GM19023 (cell line): ENCODE data around the gene CSH1.
"Not testable (repeated sequence)": the region's sequence is repeated elsewhere in the genome, so short reads cannot be mapped to it uniquely, and the experiment has no call there.

Source experiments
- ATAC-seq: cut with Tn5 transposase; IDR thresholded peaks from one replicate; pipeline ENCODE4 v1.9.1; 2021; ENCODE audit warnings: mild to moderate bottlenecking, moderate library complexity; ENCODE audit not compliant: unreplicated experiment

The CSH1 gene

DNA sequence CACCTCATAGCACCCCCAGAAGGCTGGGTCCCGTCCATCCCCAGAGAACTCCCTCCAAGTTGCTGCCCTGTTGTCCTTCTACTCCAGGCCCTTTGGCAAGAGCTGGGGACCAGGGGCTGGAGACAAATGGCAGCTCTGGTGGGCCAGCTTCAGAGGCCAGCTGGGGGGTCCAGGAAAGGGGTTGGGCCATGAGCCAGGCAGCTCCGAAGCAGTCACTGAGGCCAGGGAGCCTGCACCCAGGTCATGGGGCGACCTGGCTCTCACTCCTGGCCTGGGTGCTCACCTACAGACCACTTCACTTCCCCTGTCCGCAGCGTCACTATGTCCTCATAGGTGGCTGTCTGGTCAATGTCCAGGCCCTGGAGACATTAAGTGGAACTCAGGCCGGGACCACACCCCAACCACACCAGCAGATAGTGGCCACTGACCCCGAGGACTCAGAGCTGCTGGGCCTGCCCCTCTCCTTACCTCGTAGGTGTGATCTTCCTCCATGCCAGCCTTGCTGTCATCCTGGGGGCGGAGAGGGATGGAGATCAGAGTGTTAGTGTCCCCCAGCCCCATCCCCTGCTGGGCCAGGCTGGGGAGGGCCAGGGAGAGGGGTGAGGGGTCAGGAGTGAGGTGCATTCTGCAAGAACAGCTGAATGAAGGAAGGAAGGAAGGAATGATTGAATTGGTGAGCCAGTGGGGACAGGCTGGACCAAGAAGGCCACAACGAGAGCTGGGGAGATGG lies 32.8 kb upstream of the CSH1 start:
- no peak for ATAC-seq

DNA sequence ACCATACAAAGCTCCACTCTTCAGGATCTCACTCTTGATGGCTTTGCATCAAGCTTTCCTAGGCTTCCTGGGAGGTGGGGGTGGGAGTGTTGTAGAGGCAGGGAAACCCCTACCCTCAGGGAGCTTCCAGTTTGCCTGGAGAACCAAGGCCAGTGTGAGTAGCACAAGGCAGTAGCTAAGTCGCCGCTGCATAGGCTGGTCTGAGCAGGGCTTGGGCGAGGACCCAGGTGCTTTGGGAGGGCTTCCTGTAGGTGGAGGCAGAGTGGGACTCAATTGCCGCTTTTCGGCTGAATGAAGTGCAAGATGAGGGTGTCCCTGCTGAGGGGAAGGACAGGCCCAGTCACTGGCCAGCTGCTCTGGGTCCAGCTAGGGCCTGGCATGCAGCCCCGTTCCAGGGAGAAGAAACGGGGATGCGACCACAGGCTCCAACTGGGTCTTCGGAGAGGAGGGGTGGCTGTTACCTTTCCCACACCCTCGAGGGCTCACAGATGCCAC lies 31.8 kb upstream of the CSH1 start:
- ATAC-seq, result no peak

DNA sequence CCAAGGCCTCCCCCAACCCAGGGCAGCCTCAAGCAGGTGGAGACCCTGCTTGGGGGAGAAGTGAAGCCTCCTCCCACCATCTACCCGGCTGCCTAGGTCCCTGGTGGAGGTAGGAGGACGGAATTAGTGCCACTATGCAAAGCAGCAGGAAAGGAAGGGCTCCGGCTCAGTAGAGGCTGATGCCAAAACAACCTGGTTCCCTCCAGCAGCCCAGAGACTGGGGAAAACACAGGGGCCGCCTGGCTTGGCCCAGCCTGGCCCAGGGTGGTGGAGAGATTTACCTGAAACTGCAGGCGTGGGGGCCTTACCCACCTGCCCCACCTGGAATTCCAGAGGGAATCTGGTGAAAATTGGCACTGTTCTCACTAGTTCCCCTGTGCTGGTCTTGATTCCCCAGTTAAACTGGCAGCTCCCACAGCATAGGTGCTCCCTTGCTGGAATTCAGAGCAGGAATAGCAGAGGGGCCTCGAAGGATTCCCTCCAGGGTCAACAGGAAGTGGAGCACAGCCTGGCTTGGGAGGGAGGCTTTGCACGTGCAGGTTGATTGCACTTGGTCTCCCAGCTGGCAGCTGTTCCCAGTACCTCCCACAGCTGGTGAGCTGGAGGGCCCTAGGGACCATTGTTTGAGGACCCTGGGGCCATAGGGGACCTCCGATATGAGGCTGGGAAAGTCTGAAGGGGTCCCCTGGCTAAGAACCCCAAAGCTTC lies 31.2 kb upstream of the CSH1 start:
- ATAC-seq, result no peak

DNA sequence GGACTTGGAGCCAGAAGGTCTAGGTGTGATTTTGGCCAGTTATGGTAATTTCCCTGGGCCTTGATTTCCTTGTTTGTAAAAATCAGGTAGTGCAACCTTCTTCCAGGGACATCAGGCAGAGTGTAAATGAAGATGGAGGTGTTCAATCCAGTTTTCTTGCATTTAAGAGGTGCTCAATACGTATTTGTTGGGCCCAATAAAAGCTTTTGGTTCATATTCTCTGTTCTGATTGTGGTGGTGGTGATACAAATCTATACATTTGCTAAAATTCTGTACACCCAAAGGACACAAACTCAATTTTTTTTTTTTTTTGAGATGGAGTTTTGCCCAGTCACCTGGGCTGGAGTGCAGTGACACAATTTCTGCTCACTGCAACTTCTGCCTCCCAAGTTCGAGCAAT lies 29.8 kb upstream of the CSH1 start:
- ATAC-seq, result no peak

DNA sequence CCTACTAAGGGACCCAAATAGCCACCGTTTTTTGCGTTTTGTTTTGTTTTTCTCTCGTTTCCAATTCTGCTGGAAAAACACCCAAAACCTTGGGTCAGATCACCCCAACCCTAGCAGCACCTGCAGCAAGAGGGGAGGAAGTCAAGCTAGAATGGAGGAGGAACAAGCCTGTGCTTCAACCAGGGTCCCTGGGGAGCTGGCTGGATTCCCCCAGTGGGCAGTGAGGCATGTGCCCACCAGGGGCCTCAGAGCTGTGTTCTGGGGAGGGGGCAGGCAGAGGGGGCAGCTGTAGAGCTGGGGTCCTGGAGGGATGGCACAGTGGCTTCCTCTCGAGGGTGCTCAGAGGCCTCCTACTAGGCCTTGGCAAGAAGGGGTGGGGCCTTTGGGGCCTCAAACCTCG lies 29.2 kb upstream of the CSH1 start:
- no peak for ATAC-seq

DNA sequence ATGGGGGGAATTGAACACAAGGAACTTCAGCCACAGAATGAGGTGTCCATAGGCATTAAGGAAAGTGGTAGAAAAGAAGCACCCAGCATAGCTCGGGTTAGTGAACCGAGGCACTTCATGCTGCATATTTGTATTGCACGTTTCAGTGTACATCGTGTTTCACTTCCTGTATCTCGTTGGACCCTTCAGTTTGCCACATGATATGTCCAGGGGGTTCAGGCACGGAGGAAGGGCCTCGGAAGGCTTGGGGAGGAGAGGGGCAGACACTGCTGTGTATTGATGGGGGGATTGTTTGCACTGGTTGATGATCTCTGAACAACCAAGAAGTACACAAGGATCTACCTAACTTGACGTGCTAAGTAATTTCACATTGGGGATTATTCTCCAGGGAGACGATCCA lies 26.0 kb upstream of the CSH1 start:
- peak; percentile 47 for ATAC-seq

DNA sequence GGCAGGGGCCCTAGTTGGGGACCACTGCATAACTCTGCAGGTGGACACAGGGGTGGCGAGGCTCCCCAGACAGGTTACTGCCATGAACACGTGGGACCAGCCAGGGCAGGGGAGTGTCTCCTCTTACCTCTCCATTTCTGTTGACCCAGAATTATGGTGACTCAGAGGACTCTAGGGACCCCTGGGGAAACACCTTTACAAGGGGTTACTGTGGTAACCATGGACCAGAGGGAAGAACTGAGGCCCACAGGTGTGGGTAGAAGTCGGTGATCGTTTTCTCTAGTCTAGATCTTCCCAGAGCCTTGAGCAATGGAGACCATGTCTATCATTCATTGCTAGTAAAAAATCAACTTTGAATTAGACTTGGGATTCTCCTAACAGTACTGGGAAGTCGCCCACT lies 24.4 kb upstream of the CSH1 start:
- peak; percentile 41 for ATAC-seq

DNA sequence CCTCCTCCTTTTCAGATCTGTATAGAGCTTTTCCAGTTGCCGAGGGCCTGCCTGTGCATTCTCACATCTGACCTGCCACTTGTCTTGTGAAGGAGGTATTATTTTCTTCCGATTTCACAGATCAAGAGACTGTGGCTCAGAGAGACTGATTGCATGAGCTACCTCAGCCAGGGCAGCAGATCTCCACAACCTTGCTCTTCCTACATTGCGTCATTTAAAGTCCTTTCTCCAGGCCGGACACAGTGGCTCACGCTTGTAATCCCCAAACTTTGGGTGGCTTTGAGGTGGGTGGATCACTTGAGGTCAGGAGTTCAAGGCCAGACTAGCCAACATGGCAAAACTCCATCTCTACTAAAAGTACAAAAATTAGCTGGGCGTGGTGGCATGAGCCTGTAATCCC lies 23.7 kb upstream of the CSH1 start:
- not testable (repeated sequence) for ATAC-seq

DNA sequence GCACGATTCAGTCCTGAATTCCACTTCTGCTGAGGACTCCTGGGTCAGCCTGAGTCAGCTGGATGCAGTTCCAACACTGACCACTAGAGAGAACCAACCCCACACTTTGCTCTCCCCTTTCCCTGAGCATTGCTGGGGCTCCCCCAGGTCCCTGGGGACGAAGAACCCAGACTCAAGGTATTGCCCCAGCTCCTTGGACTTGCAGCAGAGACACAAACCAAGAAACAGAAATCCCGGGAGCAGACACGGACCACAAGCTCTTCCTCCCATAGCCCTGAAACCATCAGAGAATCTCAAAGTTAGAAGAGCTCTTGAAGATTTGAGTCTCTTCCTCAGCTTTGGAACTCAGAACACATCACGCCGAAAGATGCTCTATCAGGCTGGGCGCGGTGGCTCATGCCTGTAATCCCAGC lies 22.9 kb upstream of the CSH1 start:
- ATAC-seq, result peak; percentile 58

DNA sequence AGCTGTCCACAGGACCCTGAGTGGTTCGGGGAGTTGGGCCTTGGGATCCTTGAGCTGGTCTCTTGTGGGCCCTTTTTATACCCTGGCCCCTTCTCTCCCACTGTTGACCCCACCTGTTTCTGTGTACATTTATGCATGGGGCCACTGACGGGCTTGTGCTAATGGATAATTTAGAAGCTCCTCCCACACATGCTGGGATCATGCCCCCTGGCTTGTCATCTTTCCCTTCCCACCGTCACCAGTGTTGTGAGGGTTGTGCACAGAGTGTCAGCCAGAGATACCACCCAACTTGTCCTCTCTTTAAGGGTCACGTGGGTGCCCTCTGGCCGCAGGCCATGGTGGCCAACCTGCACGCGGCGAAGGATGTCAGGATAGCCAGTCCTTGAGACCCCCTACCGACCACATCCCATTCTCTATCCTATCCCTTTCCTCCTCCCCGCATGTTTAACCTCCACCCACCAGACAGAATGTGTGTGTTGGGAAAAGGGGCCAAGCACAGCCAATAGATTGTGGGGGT lies 22.5 kb upstream of the CSH1 start, which contains the start of gene GH1:
Gene GH1, minus strand, starts transcription at position 51 of the 517 bp plus-strand sequence. CDS start 63 bp downstream, outside the sequence.
- not testable (repeated sequence) for ATAC-seq

DNA sequence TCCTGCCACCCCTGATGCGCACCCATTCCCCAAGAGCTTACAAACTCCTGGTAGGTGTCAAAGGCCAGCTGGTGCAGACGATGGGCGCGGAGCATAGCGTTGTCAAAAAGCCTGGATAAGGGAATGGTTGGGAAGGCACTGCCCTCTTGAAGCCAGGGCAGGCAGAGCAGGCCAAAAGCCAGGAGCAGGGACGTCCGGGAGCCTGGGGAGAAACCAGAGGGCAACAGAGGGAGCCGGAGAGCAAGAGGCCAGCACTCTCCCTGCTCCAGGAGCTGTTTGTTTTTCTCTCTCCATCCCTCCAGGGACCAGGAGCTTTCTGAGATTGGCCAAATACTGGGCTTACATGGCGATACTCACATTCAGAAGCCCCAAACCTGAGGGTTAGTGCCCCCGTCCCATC lies 21.9 kb upstream of the CSH1 start:
- ATAC-seq, result no peak

DNA sequence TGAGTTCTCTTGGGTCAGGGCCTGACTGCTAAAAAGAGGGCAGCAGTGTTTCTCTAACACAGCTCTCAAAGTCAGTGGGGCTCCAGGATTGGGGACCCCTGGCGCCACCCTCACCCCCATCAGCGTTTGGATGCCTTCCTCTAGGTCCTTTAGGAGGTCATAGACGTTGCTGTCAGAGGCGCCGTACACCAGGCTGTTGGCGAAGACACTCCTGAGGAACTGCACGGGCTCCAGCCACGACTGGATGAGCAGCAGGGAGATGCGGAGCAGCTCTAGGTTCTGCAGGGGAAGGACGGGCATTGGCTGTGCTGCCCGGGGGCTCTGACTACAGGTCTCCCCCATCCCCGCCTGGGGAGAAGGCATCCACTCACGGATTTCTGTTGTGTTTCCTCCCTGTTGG lies 21.3 kb upstream of the CSH1 start:
- no peak for ATAC-seq

DNA sequence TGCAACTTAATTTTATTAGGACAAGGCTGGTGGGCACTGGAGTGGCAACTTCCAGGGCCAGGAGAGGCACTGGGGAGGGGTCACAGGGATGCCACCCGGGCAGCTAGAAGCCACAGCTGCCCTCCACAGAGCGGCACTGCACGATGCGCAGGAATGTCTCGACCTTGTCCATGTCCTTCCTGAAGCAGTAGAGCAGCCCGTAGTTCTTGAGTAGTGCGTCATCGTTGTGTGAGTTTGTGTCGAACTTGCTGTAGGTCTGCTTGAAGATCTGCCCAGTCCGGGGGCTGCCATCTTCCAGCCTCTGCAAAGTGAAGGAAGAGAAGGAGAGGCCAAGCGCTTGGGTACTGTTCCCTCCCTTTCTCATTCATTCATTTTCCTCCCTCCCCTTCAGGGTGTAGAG lies 20.8 kb upstream of the CSH1 start:
- not testable (repeated sequence) for ATAC-seq

DNA sequence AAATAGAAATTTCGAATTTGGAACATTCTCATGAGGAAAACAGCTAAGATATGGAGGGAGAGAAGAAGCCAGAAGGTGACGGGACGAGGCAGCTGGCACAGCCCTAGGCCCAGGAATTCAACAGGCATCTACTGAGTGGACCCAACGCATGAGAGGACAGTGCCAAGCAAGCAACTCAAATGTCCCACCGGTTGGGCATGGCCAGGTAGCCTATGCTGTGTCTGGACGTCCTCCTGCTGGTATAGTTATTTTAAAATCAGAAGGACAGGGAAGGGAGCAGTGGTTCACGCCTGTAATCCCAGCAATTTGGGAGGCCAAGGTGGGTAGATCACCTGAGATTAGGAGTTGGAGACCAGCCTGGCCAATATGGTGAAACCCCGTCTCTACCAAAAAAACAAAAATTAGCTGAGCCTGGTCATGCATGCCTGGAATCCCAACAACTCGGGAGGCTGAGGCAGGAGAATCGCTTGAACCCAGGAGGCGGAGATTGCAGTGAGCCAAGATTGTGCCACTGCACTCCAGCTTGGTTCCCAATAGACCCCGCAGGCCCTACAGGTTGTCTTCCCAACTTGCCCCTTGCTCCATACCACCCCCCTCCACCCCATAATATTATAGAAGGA lies 20.3 kb upstream of the CSH1 start:
- no peak for ATAC-seq

DNA sequence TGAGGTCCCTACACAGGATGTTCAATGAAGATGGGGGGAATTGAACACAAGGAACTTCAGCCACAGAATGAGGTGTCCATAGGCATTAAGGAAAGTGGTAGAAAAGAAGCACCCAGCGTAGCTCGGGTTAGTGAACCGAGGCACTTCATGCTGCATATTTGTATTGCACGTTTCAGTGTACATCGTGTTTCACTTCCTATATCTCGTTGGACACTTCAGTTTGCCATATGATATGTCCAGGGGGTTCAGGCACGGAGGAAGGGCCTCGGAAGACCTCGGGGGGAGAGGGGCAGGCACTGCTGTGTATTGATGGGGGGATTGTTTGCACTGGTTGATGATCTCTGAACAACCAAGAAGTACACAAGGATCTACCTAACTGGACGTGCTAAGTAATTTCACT lies 19.4 kb upstream of the CSH1 start:
- ATAC-seq, result not testable (repeated sequence)

DNA sequence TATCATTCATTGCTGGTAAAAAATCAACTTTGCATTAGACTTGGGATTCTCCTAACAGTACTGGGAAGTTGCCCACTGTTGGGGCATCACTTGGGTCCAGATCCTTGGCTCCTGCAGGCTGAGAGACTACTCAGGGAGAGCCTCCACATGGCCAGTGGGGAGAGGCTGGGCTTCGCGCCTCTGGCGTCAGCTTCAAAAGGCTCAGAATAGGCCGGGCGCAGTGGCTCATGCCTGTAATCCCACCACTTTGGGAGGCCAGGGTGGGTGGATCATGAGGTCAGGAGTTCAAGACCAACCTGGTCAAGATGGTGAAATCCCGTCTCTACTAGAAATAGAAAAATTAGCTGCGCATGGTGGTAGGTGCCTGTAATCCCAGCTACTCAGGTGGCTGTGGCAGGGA lies 18.1 kb upstream of the CSH1 start:
- ATAC-seq, result no peak

DNA sequence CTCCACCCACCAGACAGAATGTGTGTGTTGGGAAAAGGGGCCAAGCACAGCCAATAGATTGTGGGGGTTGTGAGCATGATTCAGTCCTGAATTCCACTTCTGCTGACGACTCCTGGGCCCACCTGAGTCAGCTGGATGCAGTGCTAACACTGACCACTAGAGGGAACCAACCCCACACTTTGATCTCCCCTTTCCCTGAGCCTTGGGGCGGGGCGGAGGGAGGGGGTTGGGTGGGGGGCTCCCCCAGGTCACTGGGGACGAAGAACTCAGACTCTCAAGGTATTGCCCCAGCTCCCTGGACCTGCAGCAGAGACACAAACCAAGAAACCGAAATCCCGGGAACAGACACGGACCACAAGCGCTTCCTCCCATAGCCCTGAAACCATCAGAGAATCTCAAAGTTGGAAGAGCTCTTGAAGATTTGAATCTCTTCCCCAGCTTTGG lies 15.3 kb upstream of the CSH1 start:
- no peak for ATAC-seq

DNA sequence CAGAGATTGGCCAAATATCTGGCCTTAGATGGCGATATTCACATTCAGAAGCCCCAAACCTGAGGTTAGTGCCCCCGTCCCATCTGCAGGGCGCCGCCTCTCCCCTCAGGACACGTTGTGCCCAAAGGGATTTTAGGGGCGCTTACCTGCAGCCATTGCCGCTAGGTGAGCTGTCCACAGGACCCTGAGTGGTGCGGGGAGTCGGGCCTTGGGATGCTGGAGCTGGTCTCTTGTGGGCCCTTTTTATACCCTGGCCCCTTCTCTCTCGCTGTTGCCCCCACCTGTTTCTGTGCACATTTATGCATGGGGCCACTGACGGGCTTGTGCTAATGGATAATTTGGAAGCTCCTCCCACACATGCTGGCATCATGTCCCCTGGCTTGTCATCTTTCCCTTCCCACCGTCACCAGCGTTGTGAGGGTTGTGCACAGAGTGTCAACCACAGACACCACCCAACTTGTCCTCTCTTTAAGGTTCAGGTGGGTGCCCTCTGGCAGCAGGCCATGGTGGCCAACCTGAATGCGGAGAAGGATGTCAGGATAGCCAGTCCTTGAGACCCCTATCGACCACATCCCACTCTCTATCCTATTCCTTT lies 14.8 kb upstream of the CSH1 start, which contains the start of gene CSHL1:
Gene CSHL1, minus strand, starts transcription at position 218 of the 595 bp plus-strand sequence. Its CDS starts 62 bp downstream, at position 156.
- no peak for ATAC-seq

DNA sequence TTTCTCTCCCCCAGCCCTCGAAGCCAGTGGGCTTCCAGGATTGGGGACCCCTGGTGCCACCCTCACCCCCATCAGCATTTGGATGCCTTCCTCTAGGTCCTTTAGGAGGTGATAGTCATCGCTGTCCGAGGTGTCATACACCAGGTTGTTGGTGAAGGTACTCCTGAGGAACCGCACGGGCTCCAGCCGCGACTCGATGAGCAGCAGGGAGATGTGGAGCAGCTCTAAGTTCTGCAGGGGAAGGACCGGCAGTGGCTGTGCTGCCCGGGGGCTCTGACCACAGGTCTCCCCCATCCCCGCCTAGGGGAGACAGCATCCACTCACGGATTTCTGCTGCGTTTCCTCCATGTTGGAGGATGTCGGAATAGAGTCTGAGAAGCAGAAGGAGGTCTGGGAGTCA lies 13.7 kb upstream of the CSH1 start:
- no peak for ATAC-seq

DNA sequence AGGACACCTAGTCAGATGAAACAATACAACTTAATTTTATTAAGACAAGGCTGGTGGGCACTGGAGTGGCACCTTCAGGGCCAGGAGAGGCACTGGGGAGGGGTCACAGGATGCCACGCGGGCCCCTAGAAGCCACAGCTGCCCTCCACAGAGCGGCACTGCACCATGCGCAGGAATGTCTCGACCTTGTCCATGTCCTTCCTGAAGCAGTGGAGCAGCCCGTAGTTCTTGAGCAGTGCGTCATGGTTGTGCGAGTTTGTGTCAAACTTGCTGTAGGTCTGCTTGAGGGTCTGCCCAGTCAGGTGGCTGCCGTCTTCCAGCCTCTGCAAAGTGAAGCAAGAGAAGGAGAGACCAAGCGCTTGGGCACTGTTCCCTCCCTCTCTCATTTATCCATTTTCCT lies 13.2 kb upstream of the CSH1 start:
- ATAC-seq, result not testable (repeated sequence)
